Measurements from ENCODE around the gene RAD18.

DNA sequence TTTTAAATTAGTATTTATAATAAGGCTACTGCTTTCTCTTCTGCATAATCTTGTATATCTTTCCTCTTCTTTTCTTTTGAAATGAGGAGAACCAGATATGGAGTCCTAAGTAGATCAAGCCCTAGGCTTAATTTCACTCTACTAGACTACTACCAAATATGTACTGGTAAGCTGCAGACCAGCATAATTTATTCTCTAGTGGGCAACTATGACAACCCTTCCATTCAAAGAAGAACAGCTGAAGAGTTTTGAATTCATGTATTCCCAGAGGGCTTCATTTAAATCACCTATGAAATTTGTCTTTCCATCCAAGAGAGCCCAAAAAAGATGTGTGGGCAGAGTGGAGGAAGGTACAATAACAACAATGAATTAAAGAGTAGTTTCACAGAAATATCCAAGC is 10.0 kb downstream of the RAD18 start:
- TF ChIP-seq, protein P1, sequence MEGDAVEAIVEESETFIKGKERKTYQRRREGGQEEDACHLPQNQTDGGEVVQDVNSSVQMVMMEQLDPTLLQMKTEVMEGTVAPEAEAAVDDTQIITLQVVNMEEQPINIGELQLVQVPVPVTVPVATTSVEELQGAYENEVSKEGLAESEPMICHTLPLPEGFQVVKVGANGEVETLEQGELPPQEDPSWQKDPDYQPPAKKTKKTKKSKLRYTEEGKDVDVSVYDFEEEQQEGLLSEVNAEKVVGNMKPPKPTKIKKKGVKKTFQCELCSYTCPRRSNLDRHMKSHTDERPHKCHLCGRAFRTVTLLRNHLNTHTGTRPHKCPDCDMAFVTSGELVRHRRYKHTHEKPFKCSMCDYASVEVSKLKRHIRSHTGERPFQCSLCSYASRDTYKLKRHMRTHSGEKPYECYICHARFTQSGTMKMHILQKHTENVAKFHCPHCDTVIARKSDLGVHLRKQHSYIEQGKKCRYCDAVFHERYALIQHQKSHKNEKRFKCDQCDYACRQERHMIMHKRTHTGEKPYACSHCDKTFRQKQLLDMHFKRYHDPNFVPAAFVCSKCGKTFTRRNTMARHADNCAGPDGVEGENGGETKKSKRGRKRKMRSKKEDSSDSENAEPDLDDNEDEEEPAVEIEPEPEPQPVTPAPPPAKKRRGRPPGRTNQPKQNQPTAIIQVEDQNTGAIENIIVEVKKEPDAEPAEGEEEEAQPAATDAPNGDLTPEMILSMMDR (IDR thresholded peaks at IDR 0.05): no peak
- TF ChIP-seq POLR2A (IDR thresholded peaks at IDR 0.05): no peak
